Inferior parietal cortex (tissue), 1 donor: ENCODE data around the gene PPP1CA.
"Not testable (repeated sequence)": the region's sequence is repeated elsewhere in the genome, so short reads cannot be mapped to it uniquely, and the experiment has no call there.

Experiments used
- DNase-seq: peaks from one replicate; pipeline ENCODE4 v3.0.0-alpha.2; 2016; ENCODE audit errors: extremely low spot score

Gene PPP1CA

GRCh38 chr11:67435031-67435726 is 33.5 kb upstream of the PPP1CA start:
- DNase-seq: no peak

GRCh38 chr11:67434395-67434881 is 32.8 kb upstream of the PPP1CA start:
- DNase-seq: no peak

- no peak for DNase-seq
Measured at GRCh38 chr11:67433536-67434394, 32.1 kb upstream of the PPP1CA start.

DNA sequence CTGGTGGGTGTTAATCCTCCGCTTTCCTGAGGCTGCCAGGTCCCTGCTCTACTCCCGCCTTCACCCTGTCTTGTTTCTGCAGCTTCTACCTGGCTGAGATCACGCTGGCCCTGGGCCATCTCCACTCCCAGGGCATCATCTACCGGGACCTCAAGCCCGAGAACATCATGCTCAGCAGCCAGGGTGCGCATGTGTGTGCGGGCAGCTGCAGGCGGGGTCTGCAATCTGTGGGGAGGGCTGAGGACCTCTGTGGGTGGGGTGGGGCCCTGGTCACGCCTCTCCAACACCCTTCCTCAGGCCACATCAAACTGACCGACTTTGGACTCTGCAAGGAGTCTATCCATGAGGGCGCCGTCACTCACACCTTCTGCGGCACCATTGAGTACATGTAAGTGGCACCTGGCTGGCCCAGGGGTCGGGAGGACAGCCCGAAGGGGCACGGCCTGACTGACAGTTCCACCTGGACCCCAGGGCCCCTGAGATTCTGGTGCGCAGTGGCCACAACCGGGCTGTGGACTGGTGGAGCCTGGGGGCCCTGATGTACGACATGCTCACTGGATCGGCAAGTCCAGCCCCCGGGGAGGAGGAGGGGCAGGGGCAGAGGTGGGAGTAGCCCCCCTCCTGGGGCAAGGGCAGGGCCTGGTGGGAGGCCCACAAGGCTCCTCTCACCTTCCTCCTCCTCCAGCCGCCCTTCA is 31.1 kb upstream of the PPP1CA start:
- no peak for DNase-seq

GRCh38 chr11:67431346-67432249 is 29.9 kb upstream of the PPP1CA start:
- DNase-seq: no peak

DNA sequence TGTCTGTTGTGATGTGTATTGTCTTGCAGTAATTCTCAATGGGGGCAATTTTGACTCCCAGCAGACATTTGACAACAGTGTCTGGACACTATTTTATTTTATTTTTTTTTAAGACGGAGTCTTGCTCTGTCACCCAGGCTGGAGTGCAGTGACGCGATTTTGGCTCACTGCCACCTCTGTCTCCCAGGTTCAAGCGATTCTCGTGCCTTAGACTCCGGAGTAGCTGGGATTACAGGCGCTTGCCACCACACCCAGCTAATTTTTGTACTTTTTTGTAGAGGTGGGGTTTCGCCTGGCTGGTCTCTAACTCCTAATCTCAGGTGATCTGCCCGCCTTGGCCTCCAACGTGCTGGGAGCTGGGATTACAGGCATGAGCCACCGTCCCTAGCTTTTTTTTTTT is 28.1 kb upstream of the PPP1CA start:
- DNase-seq: no peak

- DNase-seq: no peak
Measured at GRCh38 chr11:67429038-67429668, 27.5 kb upstream of the PPP1CA start.

GRCh38 chr11:67428052-67429001 is 26.7 kb upstream of the PPP1CA start, which contains the start of gene RPS6KB2:
TSS of gene RPS6KB2 (plus strand) at chr11:67428494. CDS start at chr11:67428546, 52 bp downstream.
- DNase-seq: peak; percentile 99

DNA sequence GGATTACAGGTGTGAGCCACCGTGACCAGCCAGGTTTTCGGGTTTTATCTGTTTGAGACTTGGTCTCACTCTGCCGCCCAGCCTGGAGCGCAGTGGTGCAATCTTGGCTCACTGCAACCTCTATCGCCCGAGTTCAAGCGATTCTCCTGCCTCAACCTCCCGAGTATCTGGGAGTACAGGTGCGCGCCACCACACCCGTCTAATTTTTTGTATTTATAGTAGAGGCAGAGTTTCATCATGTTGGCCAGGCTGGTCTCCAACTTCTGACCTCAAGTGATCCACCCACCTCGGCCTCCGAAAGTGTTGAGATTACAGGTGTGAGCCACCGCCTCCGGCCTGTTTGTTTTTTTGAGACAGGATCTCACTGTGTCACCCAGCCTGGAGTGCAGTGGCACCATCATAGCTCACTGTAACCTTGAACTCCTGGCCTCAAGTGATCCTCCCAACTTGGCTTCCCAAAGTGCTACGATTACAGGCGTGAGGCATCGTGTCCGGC is 25.8 kb upstream of the PPP1CA start:
- DNase-seq: not testable (repeated sequence)

GRCh38 chr11:67423891-67424613 is 22.4 kb upstream of the PPP1CA start:
- DNase-seq: no peak

DNA sequence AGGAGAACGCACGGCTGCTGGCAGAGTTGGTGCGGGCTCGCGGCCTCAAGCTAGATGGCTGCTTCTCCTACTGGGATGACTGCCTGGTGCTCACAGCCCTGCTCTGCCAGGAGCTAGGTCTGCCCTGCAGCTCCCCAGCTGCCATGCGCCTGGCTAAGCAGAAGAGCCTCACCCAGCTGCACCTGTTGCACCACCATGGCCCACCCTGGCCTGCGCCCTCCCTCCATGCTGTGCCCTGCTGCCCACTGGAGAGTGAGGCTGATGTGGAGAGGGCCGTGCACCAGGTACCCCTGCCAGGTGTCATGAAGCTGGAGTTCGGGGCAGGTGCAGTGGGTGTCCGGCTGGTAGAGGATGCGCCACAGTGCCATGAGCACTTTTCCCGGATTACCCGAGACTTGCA is 21.8 kb upstream of the PPP1CA start:
- no peak for DNase-seq

- no peak for DNase-seq
Measured at GRCh38 chr11:67422891-67423290, 21.2 kb upstream of the PPP1CA start.

DNA sequence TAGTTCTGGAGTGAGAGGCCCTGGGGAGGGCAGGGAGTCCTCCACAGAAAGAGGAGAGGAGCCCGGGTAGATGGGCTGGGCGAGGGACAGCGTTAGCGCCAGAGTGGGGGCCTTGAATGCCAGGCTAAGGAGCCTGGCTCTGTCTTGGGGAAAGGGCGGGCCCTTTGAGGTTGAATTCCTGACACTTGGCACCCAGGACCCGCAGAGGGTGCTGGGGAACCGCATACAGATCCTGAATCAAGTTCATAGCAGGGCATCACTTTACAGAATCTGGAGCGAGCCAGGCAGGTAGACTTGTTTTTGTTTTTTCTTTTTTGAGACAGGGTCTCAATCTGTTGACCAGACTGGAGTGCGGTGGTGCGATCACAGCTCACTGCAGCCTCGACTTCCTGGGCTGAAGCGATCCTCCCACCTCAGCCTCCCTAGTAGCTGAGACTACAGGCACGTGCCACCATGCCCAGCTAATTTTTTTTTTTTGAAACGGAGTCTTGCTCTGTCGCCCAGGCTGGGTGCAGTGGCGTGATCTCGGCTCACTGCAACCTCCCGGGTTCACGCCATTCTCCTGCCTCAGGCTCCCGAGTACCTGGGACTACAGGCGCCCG is 19.9 kb upstream of the PPP1CA start:
- DNase-seq: no peak

DNA sequence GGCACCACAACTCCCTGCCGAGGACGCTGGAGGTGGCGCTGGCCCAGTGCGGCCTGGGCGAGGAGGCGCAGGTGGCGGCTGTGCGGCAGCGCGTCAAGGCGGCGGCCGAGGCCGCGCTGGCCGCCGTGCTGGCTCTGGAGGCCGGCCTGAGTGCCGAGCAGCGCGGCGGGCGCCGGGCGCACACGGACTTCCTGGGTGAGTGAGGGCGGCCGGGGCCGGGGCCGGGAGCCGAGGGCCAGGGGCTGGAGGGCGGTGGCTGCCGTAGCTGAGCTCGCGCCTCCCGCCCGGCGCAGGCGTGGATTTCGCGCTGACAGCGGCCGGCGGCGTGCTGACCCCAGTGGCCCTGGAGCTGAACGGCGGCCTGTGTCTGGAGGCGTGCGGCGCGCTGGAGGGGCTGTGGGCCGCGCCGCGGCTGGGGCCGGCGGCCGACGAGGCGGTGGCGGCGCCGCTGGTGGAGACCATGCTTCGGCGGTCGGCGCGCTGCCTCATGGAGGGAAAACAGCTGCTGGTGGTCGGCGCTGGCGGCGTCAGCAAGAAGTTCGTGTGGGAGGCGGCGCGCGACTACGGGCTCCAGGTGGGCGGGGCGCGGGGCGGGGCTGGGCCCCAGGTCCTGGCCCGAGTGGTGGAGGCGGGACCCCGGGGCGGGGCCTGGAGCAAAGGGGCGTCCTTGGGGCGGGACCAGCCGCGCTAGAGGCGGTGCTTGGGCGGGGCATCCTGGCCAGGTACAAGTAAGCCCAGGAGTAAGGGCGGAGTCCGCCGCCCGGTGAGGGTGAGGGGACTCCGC is 19.2 kb upstream of the PPP1CA start:
- DNase-seq: peak; percentile 78

DNA sequence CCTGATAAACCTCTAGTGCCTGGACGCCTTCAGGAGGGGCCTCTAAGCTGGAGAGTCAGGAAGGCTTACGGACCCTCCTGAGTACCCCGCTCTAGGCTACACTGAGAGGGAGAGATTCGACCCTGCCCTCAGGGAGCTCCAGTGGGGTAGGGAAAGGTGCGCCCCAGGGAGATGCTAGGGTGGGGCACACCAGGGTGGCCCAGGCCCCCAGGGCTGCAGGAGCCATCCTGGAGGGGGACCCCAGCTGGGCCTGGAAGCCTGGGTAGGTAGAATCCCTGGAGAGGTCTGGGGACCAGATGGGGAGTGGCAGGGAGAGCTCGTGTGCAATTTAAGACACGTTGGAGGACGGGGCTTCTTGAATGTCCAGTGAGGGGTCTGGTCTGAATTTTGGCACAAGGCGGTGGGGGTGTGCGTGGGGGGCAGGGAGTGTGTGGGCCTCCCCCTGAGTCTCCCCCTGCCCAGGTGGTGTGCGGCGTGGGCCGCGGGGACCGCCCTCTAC is 18.5 kb upstream of the PPP1CA start:
- no peak for DNase-seq

DNA sequence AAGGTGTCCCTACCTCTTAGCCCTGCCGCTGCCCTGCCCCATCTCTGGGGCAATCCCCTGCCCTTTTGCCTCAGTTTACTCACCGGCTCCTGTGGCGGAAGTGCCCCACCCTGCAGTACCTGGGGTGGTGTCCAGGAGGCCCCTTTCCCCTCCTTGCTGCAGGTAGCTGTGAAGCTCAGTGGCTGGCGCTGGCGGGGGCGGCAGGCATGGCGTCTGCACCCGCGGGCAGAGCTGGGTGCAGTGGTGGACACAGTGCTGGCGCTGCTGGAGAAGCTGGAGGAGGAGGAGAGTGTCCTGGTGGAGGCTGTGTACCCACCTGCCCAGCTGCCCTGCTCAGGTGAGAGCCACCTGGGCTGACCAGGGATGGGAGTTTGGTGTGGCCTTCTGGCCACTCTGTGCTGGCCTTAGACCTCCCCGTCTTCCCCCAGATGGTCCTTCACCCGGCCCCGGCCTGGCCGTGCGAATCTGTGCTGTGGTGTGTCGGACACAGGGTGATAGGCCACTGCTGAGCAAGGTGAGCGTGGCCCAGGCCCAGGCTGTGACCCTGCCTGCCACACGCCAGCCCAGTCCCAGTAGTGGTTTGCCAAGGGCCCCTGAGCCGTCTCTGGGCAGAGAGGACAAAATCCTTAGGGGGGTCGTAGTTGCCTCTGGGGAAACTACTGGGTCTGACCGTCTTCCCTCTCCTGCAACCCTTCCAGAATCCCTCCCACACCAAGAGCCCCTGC is 17.8 kb upstream of the PPP1CA start:
- DNase-seq: no peak
